HepG2 (cell line): ENCODE measurements around the gene ARHGEF7. TPM values are rescaled to one million over a fixed set of nuclear protein-coding genes. Genes with fewer than 3 reads are reported as not detected.

ENCODE experiments used
- ATAC-seq: fragments of 200-7000 bp; cut with Tn5 transposase; 3 replicates; pipeline ENCODE4 v1.9.1; 2020; ENCODE audit warnings: mild to moderate bottlenecking, moderate library complexity
- BruUV-seq: library from RNA; stranded (reverse); fragments of 400-500 nt; replicated peaks from 2 replicates; lab custom pipeline; 2021; lab: Mats Ljungman, UMichigan
- CTCF ChIA-PET: fragments of 300-600 bp; formaldehyde crosslinking; extraction: SDS; loops from one replicate; lab custom pipeline; 2021; ENCODE audit warnings: low total read pairs, inconsistent platforms, low intra/inter-chr PET ratio; lab: Yijun Ruan, JAX
- POLR2A ChIA-PET: fragments of 350-600 bp; sonication (Branson Sonifier 250); formaldehyde crosslinking; loops from one replicate; lab custom pipeline; 2020; ENCODE audit warnings: antibody characterized with exemption, inconsistent platforms; lab: Yijun Ruan, JAX
- DNase-seq: peaks from one replicate; pipeline ENCODE4 v3.0.0-alpha.2; 2015; ENCODE audit warnings: low spot score
- FAIRE-seq: peaks from 3 replicates; lab custom pipeline; 2011; peaks lifted over from hg19 to GRCh38; lab: Jason Lieb, UNC
- H2AFZ ChIP-seq: one replicate; pipeline ENCODE4 v1.6.1; 2011; ENCODE audit warnings: low read length, inconsistent platforms
- H3K27ac ChIP-seq: fragments of 300-600 bp; 3 replicates; pipeline ENCODE4 v1.8.0; 2011; ENCODE audit warnings: mixed run types, mild to moderate bottlenecking, mixed read lengths, low read length, inconsistent platforms; ENCODE audit not compliant: insufficient read depth; ENCODE audit errors: extremely low read length
- H3K27me3 ChIP-seq, 2 experiments: fragments of 200-600 bp in 1 of 2; 2 replicates in 1 of 2; 3 replicates in 1 of 2; pipeline versions ENCODE4 v1.6.0 to v1.8.0; 2011; ENCODE audit warnings: low read length in 2 of 2, mild to moderate bottlenecking in 2 of 2, moderate library complexity in 2 of 2, inconsistent platforms in 1 of 2; ENCODE audit not compliant: insufficient read depth in 2 of 2, control insufficient read depth in 1 of 2
- H3K36me3 ChIP-seq, 2 experiments: fragments of 200-600 bp in 1 of 2; replicated peaks in 1 of 2; 2 replicates in 1 of 2; 3 replicates in 1 of 2; pipeline versions ENCODE4 v1.5.1 to v1.8.0; 2011; ENCODE audit warnings: low read length in 2 of 2, inconsistent platforms in 1 of 2; ENCODE audit not compliant: insufficient read depth in 2 of 2, control insufficient read depth in 1 of 2
- H3K4me1 ChIP-seq: 2 replicates; pipeline ENCODE4 v1.5.1; 2012; ENCODE audit warnings: low read length, inconsistent platforms; ENCODE audit not compliant: insufficient read depth
- H3K4me2 ChIP-seq: 2 replicates; pipeline ENCODE4 v1.6.0; 2011; ENCODE audit warnings: low read depth, low read length, inconsistent platforms
- H3K4me3 ChIP-seq, 3 experiments: fragments of 200-600 bp in 1 of 3; sonication (generic), shearing (Covaris generic) in 1 of 3; replicated peaks in 1 of 3; 2 replicates each; pipeline ENCODE4 v1.5.1; 2011 to 2016; ENCODE audit warnings: low read length in 3 of 3, inconsistent platforms in 2 of 3, low read depth in 2 of 3, mild to moderate bottlenecking in 2 of 3, control low read depth in 1 of 3, mixed read lengths in 1 of 3; ENCODE audit not compliant: insufficient read depth in 1 of 3
- H3K79me2 ChIP-seq: one replicate; pipeline ENCODE4 v1.6.1; 2011; ENCODE audit warnings: low read length, inconsistent platforms; ENCODE audit not compliant: insufficient read depth
- H3K9ac ChIP-seq: 2 replicates; pipeline ENCODE4 v1.6.0; 2011; ENCODE audit warnings: mild to moderate bottlenecking, low read depth, low read length, inconsistent platforms; ENCODE audit not compliant: insufficient read depth
- H3K9me3 ChIP-seq: 2 replicates; pipeline ENCODE4 v1.5.1; 2012; ENCODE audit warnings: mild to moderate bottlenecking, low read length
- H4K20me1 ChIP-seq: 2 replicates; pipeline ENCODE4 v1.6.0; 2011; ENCODE audit warnings: inconsistent platforms, mild to moderate bottlenecking, low read length, moderate library complexity; ENCODE audit not compliant: insufficient read depth
- BHLHE40 ChIP-seq: IDR thresholded peaks from 2 replicates; pipeline ENCODE4 v1.6.1; 2011; ENCODE audit warnings: low read length, improper control_type of control experiment
- KAT2B ChIP-seq: fragments of 150-350 bp; IDR thresholded peaks from 2 replicates; pipeline ENCODE4 v1.6.1; 2014; ENCODE audit warnings: low read depth, low read length, borderline replicate concordance
- MATR3 ChIP-seq: sonication (generic); formaldehyde crosslinking; IDR thresholded peaks from 2 replicates; pipeline ENCODE4 v1.4.0; 2020; ENCODE audit warnings: missing genetic modification reagents
- ZNF430 ChIP-seq: sonication (generic); formaldehyde crosslinking; IDR thresholded peaks from 2 replicates; pipeline ENCODE4 v1.9.0; 2021; ENCODE audit warnings: mild to moderate bottlenecking, missing genetic modification reagents
- ZSCAN21 ChIP-seq: sonication (generic); formaldehyde crosslinking; IDR thresholded peaks from 2 replicates; pipeline ENCODE4 v1.8.0; 2022; ENCODE audit warnings: mild to moderate bottlenecking, missing genetic modification reagents, moderate library complexity, borderline replicate concordance
- WGBS: methylation state at CpG from one replicate; pipeline ENCODE4 v1.1.6; 2017; ENCODE audit warnings: low lambda C conversion rate; 5-methylcytosine and 5-hydroxymethylcytosine counted together
- in situ Hi-C: cut with HindIII; loops from 2 replicates; pipeline ENCODE4 v1.10.0; 2017; ENCODE audit warnings: low pct_unique_long_range_greater_than_20kb; ENCODE audit not compliant: extremely low pct_ligation_motif_present
- intact Hi-C: fragments of 100-400 bp; cut with micrococcal nuclease; formaldehyde crosslinking; loops from one replicate; pipeline ENCODE4 v1.10.0; 2022; ENCODE audit not compliant: unreplicated experiment
- polyA plus RNA-seq, 8 experiments: library from polyadenylated mRNA; depleted of rRNA in 3 of 8; stranded (reverse) in 7 of 8; unstranded in 1 of 8; fragments of >200 nt; fragmentation: Illumina TruSeq in 4 of 8; extraction: Trizol in 4 of 8; gene quantifications; 2 replicates each; pipeline versions ENCODE4 v1.2.1 to v1.2.3, GENCODE V29; 2011 to 2016; ENCODE audit warnings: low read depth in 4 of 8, missing spikeins in 1 of 8, mixed read lengths in 1 of 8; ENCODE audit not compliant: insufficient read depth in 1 of 8
- total RNA-seq, 5 experiments: library from RNA; depleted of rRNA; stranded (reverse); fragments of >200 nt; fragmentation: Illumina TruSeq; extraction: Trizol; gene quantifications; 2 replicates each; pipeline ENCODE4 v1.2.3, GENCODE V29; 2016; ENCODE audit warnings: low read depth in 1 of 5

ARHGEF7 gene
- total and polyA plus RNA-seq, 2 of the 13 experiments (the other 11 are each of a cell fraction or from before 2014, with no cell fraction given), result 15.7 to 22.3 TPM

GRCh38 chr13:111327730-111328573 lies 212.8 kb downstream of the ARHGEF7 start (continued):
- TF ChIP-seq BHLHE40, result no peak
- TF ChIP-seq KAT2B, result no peak
- TF ChIP-seq MATR3 (CRISPR knock-in tag), result no peak

DNA sequence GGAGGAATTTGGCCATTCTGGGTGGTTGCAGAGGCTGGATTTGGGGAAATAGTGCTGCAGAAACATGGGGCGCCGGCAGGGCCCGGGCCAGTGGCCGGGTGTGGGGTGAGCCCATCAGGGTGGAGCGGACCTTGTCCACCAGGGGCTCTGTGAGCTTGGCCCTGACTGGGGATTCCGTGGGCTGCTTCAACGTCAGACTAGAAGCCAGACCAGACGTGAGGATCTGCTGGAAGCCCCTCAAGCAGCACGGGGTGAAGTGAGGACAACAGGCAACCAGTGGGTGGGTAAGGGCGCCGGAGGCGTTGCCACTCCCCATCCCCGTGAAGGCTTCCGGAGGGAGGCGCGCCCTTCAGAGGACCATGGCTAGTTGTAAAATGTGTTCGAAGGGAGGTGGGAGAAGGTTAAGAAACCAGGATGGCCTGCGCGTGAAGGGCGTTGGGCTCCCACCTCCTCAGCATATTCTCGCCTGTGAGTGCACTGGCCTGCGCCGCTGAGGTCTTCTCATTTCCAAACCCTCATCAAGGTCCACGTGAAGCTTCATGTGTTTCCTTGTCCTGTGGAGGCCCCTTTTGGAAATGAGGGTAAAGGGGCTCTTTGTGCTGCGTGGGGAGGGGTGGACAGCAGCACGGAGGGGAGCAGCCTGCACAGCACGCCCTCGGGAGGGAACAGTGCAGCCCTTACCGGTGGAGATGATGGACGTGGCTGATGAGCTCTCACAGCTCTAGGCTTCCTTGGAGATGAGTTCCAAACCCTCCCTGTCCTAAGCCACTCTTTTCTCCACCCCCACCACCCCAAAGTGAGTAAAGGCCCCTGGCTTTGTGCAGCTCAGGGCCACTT lies 213.7 kb downstream of the ARHGEF7 start:
- Histone ChIP-seq H3K9ac (no peak overlapping the region), H3K4me2 (no peak overlapping the region), H3K27me3 (peaks cover 5 to 27% of the 10 kb centered on the region in 2 experiments; a peak in 3 of 5 replicates), H3K4me3 (no peak overlapping the region), H4K20me1 (no peaks in the 10 kb centered on the region), H3K79me2 (no peaks in the 10 kb centered on the region), H2AFZ (no peak overlapping the region), H3K36me3 (no peaks in the 10 kb centered on the region), H3K9me3 (no peaks in the 10 kb centered on the region), H3K27ac (no peak overlapping the region), H3K4me1 (no peaks in the 10 kb centered on the region)
- intact Hi-C loops (no loop called here), in situ Hi-C loops (no loop called here)
- BruUV-seq, result no TSS peak
- ChIA-PET POLR2A (no interaction called here), CTCF (no interaction called here)
- 60% methylated on average over 27 of the region's 30 CpGs for WGBS
- DNase-seq (no peak), ATAC-seq (0 out of 3 replicates have a peak, but pooled peaks have one; percentile 8), FAIRE-seq (no peak)
- TF ChIP-seq ZSCAN21 (CRISPR knock-in tag) (no peak), ZNF430 (no peak)
